GM12878 (cell line): ENCODE data around the gene SIGLEC6. TPM values are rescaled to one million over a fixed set of nuclear protein-coding genes. Genes with fewer than 3 reads are reported as not detected.

ENCODE experiments used
- ATAC-seq: fragments of 200-7000 bp; cut with Tn5 transposase; 3 replicates; pipeline ENCODE4 v1.9.1; 2020; ENCODE audit warnings: mild to moderate bottlenecking, moderate library complexity
- BruUV-seq: library from RNA; stranded (reverse); fragments of 400-500 nt; replicated peaks from 2 replicates; lab custom pipeline; 2021; lab: Mats Ljungman, UMichigan
- CTCF ChIA-PET: fragments of 300-600 bp; sonication (Branson Sonifier 250); formaldehyde crosslinking; extraction: SDS; loops from one replicate; lab custom pipeline; 2021; ENCODE audit warnings: inconsistent platforms; lab: Yijun Ruan, JAX
- POLR2A ChIA-PET: fragments of 350-600 bp; formaldehyde crosslinking; extraction: SDS; loops from one replicate; lab custom pipeline; 2021; ENCODE audit warnings: inconsistent platforms; lab: Charles Lee
- RAD21 ChIA-PET: fragments of 300-600 bp; sonication (Branson Sonifier 250); formaldehyde crosslinking; loops from one replicate; lab custom pipeline; 2023; ENCODE audit warnings: antibody characterized with exemption; ENCODE audit not compliant: unreplicated experiment; lab: Charles Lee
- SMC1A ChIA-PET: fragments of 300-600 bp; sonication (Branson Sonifier 250); formaldehyde crosslinking; loops from one replicate; lab custom pipeline; 2023; ENCODE audit not compliant: unreplicated experiment, uncharacterized antibody; lab: Charles Lee
- DNase-seq: peaks from one replicate; pipeline ENCODE4 v3.0.0-alpha.2; 2011; ENCODE audit warnings: low read depth, low spot score
- FAIRE-seq: peaks from 3 replicates; lab custom pipeline; 2011; peaks lifted over from hg19 to GRCh38; lab: Jason Lieb, UNC
- H2AFZ ChIP-seq: 2 replicates; pipeline ENCODE4 v1.6.0; 2011; ENCODE audit warnings: low read depth, low read length, control low read depth; ENCODE audit not compliant: control insufficient read depth
- H3K27ac ChIP-seq: 2 replicates; pipeline ENCODE4 v1.5.1; 2011; ENCODE audit warnings: control low read depth; ENCODE audit not compliant: control insufficient read depth, insufficient read depth
- H3K27me3 ChIP-seq, 2 experiments: replicated peaks in 1 of 2; 2 replicates each; pipeline versions ENCODE4 v1.6.0 to v1.6.1; 2011; ENCODE audit warnings: low read length in 1 of 2; ENCODE audit not compliant: control insufficient read depth in 2 of 2, insufficient read depth in 2 of 2
- H3K36me3 ChIP-seq, 2 experiments: 2 replicates each; pipeline ENCODE4 v1.5.1; 2011; ENCODE audit warnings: low read length in 1 of 2; ENCODE audit not compliant: control insufficient read depth in 2 of 2, insufficient read depth in 2 of 2
- H3K4me1 ChIP-seq: 2 replicates; pipeline ENCODE4 v1.6.1; 2011; ENCODE audit warnings: mild to moderate bottlenecking, low read length, moderate library complexity, mixed read lengths; ENCODE audit not compliant: control insufficient read depth, insufficient read depth
- H3K4me2 ChIP-seq: 2 replicates; pipeline ENCODE4 v1.6.0; 2011; ENCODE audit warnings: control low read depth; ENCODE audit not compliant: control insufficient read depth, insufficient read depth
- H3K4me3 ChIP-seq: fragments of 200-600 bp; sonication (generic); 2 replicates; pipeline ENCODE4 v1.5.1; 2016
- H3K79me2 ChIP-seq: 2 replicates; pipeline ENCODE4 v1.6.0; 2011; ENCODE audit warnings: low read length; ENCODE audit not compliant: control insufficient read depth, insufficient read depth
- H3K9ac ChIP-seq: 2 replicates; pipeline ENCODE4 v1.8.0; 2011; ENCODE audit warnings: low read length, control low read depth, mixed read lengths; ENCODE audit not compliant: control insufficient read depth, insufficient read depth
- H3K9me3 ChIP-seq: replicated peaks from 3 replicates; pipeline ENCODE4 v1.5.1; 2011; ENCODE audit warnings: mild to moderate bottlenecking, low read length; ENCODE audit not compliant: control insufficient read depth, insufficient read depth
- H4K20me1 ChIP-seq: 2 replicates; pipeline ENCODE4 v1.6.0; 2011; ENCODE audit not compliant: control insufficient read depth, insufficient read depth
- CBX3 ChIP-seq: fragments of 200-600 bp; sonication (generic); IDR thresholded peaks from 2 replicates; pipeline ENCODE4 v1.6.1; 2016; ENCODE audit warnings: low read depth, borderline replicate concordance
- CREB1 ChIP-seq: IDR thresholded peaks from 2 replicates; pipeline ENCODE4 v1.6.1; 2012; ENCODE audit warnings: low read depth, mild to moderate bottlenecking, inconsistent platforms
- EGR1 ChIP-seq, 2 experiments: IDR thresholded peaks; 1 replicate in 1 of 2; 2 replicates in 1 of 2; pipeline ENCODE4 v1.6.1; 2011 to 2012; ENCODE audit warnings: low read depth in 2 of 2, low read length in 2 of 2, borderline replicate concordance in 1 of 2, mild to moderate bottlenecking in 1 of 2, moderate library complexity in 1 of 2
- FOS ChIP-seq: IDR thresholded peaks from 3 replicates; pipeline ENCODE4 v1.6.1; 2011; ENCODE audit warnings: borderline replicate concordance; ENCODE audit not compliant: insufficient read length; ENCODE audit errors: extremely low read depth
- LARP7 ChIP-seq: fragments of 450-650 bp; IDR thresholded peaks from 2 replicates; pipeline ENCODE4 v1.6.1; 2017; ENCODE audit warnings: mild to moderate bottlenecking
- MTA3 ChIP-seq: IDR thresholded peaks from 2 replicates; pipeline ENCODE4 v1.6.1; 2012; ENCODE audit warnings: low read length, inconsistent platforms, borderline replicate concordance
- MYB ChIP-seq: fragments of 150-350 bp; IDR thresholded peaks from 2 replicates; pipeline ENCODE4 v1.6.1; 2014; ENCODE audit warnings: mild to moderate bottlenecking, low read depth, low read length, borderline replicate concordance
- POLR2AphosphoS5 ChIP-seq: IDR thresholded peaks from 2 replicates; pipeline ENCODE4 v1.6.1; 2011; ENCODE audit warnings: mild to moderate bottlenecking, low read length, inconsistent platforms
- RFX5 ChIP-seq: IDR thresholded peaks from 2 replicates; pipeline ENCODE4 v1.6.1; 2011; ENCODE audit warnings: low read depth, low read length, improper control_type of control experiment
- SREBF1 ChIP-seq: IDR thresholded peaks from 2 replicates; pipeline ENCODE4 v1.6.1; 2012; ENCODE audit warnings: mild to moderate bottlenecking, low read length
- TARDBP ChIP-seq: IDR thresholded peaks from 2 replicates; pipeline ENCODE4 v1.6.1; 2016; ENCODE audit warnings: borderline replicate concordance
- ZNF622 ChIP-seq: fragments of 450-650 bp; IDR thresholded peaks from 2 replicates; pipeline ENCODE4 v1.6.1; 2017; ENCODE audit warnings: mild to moderate bottlenecking, inconsistent platforms
- WGBS: methylation state at CpG from one replicate; pipeline ENCODE4 v1.1.6; 2016; ENCODE audit warnings: low lambda C conversion rate; ENCODE audit not compliant: insufficient replicate concordance, insufficient coverage; ENCODE audit errors: missing lambda C conversion rate; 5-methylcytosine and 5-hydroxymethylcytosine counted together
- in situ Hi-C: fragments of 300-500 bp; cut with MboI; formaldehyde crosslinking; loops from 9 replicates; pipeline ENCODE4 v1.14.3; 2018; ENCODE audit warnings: mixed read lengths
- intact Hi-C: fragments of 100-400 bp; cut with micrococcal nuclease; formaldehyde crosslinking; loops from one replicate; pipeline ENCODE4 v1.14.2; 2022; ENCODE audit not compliant: unreplicated experiment
- polyA plus RNA-seq, 11 experiments: library from polyadenylated mRNA; depleted of rRNA in 4 of 11; unstranded in 6 of 11; stranded (reverse) in 5 of 11; fragments of >200 nt; fragmentation: Nextera tagmentation in 4 of 11; fragmentation: Illumina TruSeq in 1 of 11; extraction: Ambion mirVana in 4 of 11; extraction: Trizol in 1 of 11; gene quantifications; 1 replicate in 1 of 11; 2 replicates in 10 of 11; pipeline versions ENCODE4 v1.2.1 to v1.2.3, GENCODE V29; 2011 to 2016; ENCODE audit warnings: inconsistent platforms in 2 of 11, missing spikeins in 2 of 11, low read depth in 1 of 11
- total RNA-seq, 4 experiments: library from RNA; depleted of rRNA in 3 of 4; stranded (reverse); fragments of >200 nt in 3 of 4; fragmentation: Illumina TruSeq in 1 of 4; extraction: Trizol in 1 of 4; gene quantifications; 2 replicates each; pipeline versions ENCODE4 v1.2.1 to v1.2.3, GENCODE V29; 2013 to 2021
- TF ChIP-seq, protein P1 (sequence below): fragments of 450-650 bp; IDR thresholded peaks from 2 replicates; pipeline ENCODE4 v1.6.1; 2016; ENCODE audit warnings: mild to moderate bottlenecking
- TF ChIP-seq, protein P2 (sequence below): IDR thresholded peaks from 2 replicates; pipeline ENCODE4 v1.6.1; 2012; ENCODE audit warnings: low read depth, low read length, improper control_type of control experiment
- TF ChIP-seq, protein P3 (sequence below): fragments of 150-350 bp; IDR thresholded peaks from 2 replicates; pipeline ENCODE4 v1.6.1; 2016; ENCODE audit warnings: low read depth, low read length
- TF ChIP-seq, protein P4 (sequence below): fragments of 450-650 bp; formaldehyde crosslinking; IDR thresholded peaks from 2 replicates; pipeline ENCODE4 v1.5.0; 2022; ENCODE audit warnings: mild to moderate bottlenecking, missing genetic modification characterization

SIGLEC6 gene
- total and polyA plus RNA-seq, 10 of the 15 experiments (the other 5 are each of a cell fraction or from before 2014, with no cell fraction given) = 0.08 to 0.40 (median 0.27) TPM; not detected in 2

DNA sequence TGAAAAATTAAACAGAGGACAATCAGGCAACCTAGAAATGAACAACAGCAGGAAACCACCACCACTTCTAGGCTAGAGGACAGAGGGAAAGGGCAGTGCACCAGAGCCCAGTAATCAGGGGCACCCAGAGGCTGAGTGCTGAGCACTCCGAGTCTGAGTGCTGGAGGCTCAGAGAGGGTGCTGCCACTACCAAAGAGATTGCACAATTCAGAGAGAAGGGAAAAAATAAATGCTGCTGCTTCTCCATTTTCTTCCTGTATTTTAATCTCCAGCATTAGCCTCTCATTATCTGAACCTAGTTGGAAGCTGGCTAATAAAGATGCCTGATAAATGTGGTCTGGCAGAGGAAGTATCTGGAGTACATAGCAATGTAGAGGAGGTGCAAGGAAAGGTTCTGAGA lies 27.8 kb upstream of the SIGLEC6 start:
- no peak overlapping the region for H3K9ac ChIP-seq
- H3K9me3 ChIP-seq = no peaks in the 10 kb centered on the region
- intact Hi-C loops = no loop called here
- WGBS = 0% methylated on average over 1 of the region's 1 CpG
- TF ChIP-seq EGR1 (IDR thresholded peaks at IDR 0.05; ENCODE audit: borderline replicate concordance in 1 of 2, low read depth in 2 of 2, low read length in 2 of 2) (no peak), CREB1 (no peak), POLR2AphosphoS5 (no peak), TARDBP (no peak), FOS (no peak), LARP7 (no peak), MTA3 (no peak), CBX3 (no peak), SREBF1 (no peak), ZNF622 (no peak), MYB (no peak), RFX5 (no peak)
- TF ChIP-seq, protein P1, sequence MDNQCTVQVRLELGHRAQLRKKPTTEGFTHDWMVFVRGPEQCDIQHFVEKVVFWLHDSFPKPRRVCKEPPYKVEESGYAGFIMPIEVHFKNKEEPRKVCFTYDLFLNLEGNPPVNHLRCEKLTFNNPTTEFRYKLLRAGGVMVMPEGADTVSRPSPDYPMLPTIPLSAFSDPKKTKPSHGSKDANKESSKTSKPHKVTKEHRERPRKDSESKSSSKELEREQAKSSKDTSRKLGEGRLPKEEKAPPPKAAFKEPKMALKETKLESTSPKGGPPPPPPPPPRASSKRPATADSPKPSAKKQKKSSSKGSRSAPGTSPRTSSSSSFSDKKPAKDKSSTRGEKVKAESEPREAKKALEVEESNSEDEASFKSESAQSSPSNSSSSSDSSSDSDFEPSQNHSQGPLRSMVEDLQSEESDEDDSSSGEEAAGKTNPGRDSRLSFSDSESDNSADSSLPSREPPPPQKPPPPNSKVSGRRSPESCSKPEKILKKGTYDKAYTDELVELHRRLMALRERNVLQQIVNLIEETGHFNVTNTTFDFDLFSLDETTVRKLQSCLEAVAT = no peak
- TF ChIP-seq, protein P2, sequence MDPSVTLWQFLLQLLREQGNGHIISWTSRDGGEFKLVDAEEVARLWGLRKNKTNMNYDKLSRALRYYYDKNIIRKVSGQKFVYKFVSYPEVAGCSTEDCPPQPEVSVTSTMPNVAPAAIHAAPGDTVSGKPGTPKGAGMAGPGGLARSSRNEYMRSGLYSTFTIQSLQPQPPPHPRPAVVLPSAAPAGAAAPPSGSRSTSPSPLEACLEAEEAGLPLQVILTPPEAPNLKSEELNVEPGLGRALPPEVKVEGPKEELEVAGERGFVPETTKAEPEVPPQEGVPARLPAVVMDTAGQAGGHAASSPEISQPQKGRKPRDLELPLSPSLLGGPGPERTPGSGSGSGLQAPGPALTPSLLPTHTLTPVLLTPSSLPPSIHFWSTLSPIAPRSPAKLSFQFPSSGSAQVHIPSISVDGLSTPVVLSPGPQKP = no peak
- TF ChIP-seq, protein P3, sequence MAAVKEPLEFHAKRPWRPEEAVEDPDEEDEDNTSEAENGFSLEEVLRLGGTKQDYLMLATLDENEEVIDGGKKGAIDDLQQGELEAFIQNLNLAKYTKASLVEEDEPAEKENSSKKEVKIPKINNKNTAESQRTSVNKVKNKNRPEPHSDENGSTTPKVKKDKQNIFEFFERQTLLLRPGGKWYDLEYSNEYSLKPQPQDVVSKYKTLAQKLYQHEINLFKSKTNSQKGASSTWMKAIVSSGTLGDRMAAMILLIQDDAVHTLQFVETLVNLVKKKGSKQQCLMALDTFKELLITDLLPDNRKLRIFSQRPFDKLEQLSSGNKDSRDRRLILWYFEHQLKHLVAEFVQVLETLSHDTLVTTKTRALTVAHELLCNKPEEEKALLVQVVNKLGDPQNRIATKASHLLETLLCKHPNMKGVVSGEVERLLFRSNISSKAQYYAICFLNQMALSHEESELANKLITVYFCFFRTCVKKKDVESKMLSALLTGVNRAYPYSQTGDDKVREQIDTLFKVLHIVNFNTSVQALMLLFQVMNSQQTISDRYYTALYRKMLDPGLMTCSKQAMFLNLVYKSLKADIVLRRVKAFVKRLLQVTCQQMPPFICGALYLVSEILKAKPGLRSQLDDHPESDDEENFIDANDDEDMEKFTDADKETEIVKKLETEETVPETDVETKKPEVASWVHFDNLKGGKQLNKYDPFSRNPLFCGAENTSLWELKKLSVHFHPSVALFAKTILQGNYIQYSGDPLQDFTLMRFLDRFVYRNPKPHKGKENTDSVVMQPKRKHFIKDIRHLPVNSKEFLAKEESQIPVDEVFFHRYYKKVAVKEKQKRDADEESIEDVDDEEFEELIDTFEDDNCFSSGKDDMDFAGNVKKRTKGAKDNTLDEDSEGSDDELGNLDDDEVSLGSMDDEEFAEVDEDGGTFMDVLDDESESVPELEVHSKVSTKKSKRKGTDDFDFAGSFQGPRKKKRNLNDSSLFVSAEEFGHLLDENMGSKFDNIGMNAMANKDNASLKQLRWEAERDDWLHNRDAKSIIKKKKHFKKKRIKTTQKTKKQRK = no peak
- TF ChIP-seq, protein P4, sequence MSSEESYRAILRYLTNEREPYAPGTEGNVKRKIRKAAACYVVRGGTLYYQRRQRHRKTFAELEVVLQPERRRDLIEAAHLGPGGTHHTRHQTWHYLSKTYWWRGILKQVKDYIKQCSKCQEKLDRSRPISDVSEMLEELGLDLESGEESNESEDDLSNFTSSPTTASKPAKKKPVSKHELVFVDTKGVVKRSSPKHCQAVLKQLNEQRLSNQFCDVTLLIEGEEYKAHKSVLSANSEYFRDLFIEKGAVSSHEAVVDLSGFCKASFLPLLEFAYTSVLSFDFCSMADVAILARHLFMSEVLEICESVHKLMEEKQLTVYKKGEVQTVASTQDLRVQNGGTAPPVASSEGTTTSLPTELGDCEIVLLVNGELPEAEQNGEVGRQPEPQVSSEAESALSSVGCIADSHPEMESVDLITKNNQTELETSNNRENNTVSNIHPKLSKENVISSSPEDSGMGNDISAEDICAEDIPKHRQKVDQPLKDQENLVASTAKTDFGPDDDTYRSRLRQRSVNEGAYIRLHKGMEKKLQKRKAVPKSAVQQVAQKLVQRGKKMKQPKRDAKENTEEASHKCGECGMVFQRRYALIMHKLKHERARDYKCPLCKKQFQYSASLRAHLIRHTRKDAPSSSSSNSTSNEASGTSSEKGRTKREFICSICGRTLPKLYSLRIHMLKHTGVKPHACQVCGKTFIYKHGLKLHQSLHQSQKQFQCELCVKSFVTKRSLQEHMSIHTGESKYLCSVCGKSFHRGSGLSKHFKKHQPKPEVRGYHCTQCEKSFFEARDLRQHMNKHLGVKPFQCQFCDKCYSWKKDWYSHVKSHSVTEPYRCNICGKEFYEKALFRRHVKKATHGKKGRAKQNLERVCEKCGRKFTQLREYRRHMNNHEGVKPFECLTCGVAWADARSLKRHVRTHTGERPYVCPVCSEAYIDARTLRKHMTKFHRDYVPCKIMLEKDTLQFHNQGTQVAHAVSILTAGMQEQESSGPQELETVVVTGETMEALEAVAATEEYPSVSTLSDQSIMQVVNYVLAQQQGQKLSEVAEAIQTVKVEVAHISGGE (CRISPR knock-in tag) = no peak
- SMC1A ChIA-PET = no interaction called here
- H3K4me1 ChIP-seq = peaks cover 4% of the 10 kb centered on the region
- CTCF ChIA-PET = no interaction called here
- H3K79me2 ChIP-seq = no peaks in the 10 kb centered on the region
- H2AFZ ChIP-seq = no peak overlapping the region
- no peak for FAIRE-seq
- H3K4me3 ChIP-seq = no peak overlapping the region
- no peaks in the 10 kb centered on the region for H4K20me1 ChIP-seq
- H3K36me3 ChIP-seq = no peaks in the 10 kb centered on the region
- RAD21 ChIA-PET = no interaction called here
- no peak overlapping the region for H3K27ac ChIP-seq
- H3K4me2 ChIP-seq = no peak overlapping the region
- POLR2A ChIA-PET = no interaction called here
- DNase-seq = no peak
- no peak for ATAC-seq
- no TSS peak for BruUV-seq
- peaks cover 0 to 2% of the 10 kb centered on the region in 2 experiments; a peak in 1 of 4 replicates for H3K27me3 ChIP-seq
- in situ Hi-C loops = no loop called here
